ENCODE measurements around the gene FERMT3. TPM values are rescaled to one million over a fixed set of nuclear protein-coding genes. Genes with fewer than 3 reads are reported as not detected.

Gene FERMT3
- total and polyA plus RNA-seq, 2 donors (not counting 3 experiments of a cell fraction or from before 2014, with no cell fraction given): 64.4 to 100 TPM

GRCh38 chr11:64203421-64204079 is 3.0 kb upstream of the FERMT3 start:
- intact Hi-C loops (cut with micrococcal nuclease) (loop anchor here (1.0 kb wide), 2 partner anchors 67 to 98 kb away; no protein-coding TSS in a partner anchor), dilution Hi-C loops (cut with MboI; ENCODE audit: extremely low pct_ligation_motif_present, low sequenced_read_pairs) (no loop called here)
- Histone ChIP-seq H4K20me1 (replicated peaks; ENCODE audit: control insufficient read depth, extremely low read depth, insufficient read depth, low read length) (no peaks in the 10 kb centered on the region), H3K27ac (ENCODE audit: insufficient read depth, low read depth, low read length) (no peak overlapping the region), H3K4me2 (ENCODE audit: insufficient read depth, low read length) (no peak overlapping the region), H2AFZ (ENCODE audit: low read depth, low read length) (no peak overlapping the region), H3K9me1 (replicated peaks; ENCODE audit: control insufficient read depth, extremely low read depth, insufficient read depth, low read length) (no peaks in the 10 kb centered on the region), H3K27me3 (ENCODE audit: control insufficient read depth in 2 of 2, insufficient read depth in 2 of 2, low read length in 2 of 2) (no peaks in the 10 kb centered on the region), H3K4me3 (replicated peaks in 1 of 3; ENCODE audit: insufficient read depth in 1 of 3, low read depth in 1 of 3, low read length in 3 of 3) (no peak overlapping the region), H3K9ac (replicated peaks; ENCODE audit: extremely low read depth, insufficient read depth, low read length) (no peak overlapping the region), H3K4me1 (ENCODE audit: control insufficient read depth, extremely low read depth, insufficient read depth, low read length) (peaks cover 29% of the 10 kb centered on the region), H3K79me2 (ENCODE audit: control insufficient read depth, insufficient read depth, low read length) (peaks cover 3% of the 10 kb centered on the region), H3K9me3 (replicated peaks; ENCODE audit: control insufficient read depth, insufficient read depth, low read length) (no peaks in the 10 kb centered on the region), H3K36me3 (ENCODE audit: control insufficient read depth in 2 of 2, extremely low read depth in 1 of 2, insufficient read depth in 2 of 2, low read length in 2 of 2) (peaks cover 14 to 32% of the 10 kb centered on the region in 2 experiments)
- no peak for DNase-seq (ENCODE audit: low read depth, low spot score)
- ChIA-PET CTCF (interaction anchor here (0.8 to 11.5 kb wide), 17 partner anchors 11 to 150 kb away, joined by 3 to 413 read pairs (median 16); partner anchors contain the start of genes BAD, CATSPERZ, ESRRA and FKBP2), POLR2A (no interaction called here)
- BruUV-seq (replicated peaks): no TSS peak
- TF ChIP-seq MAX (IDR thresholded peaks at IDR 0.05; ENCODE audit: insufficient read depth, insufficient read length): no peak
- TF ChIP-seq CTCF (IDR thresholded peaks at IDR 0.05; ENCODE audit: extremely low read depth in 1 of 2, insufficient read depth in 1 of 2, low read depth in 1 of 2, low read length in 2 of 2): no peak
- TF ChIP-seq FOS (IDR thresholded peaks at IDR 0.05; ENCODE audit: borderline replicate concordance, insufficient read depth, low read length): no peak
- TF ChIP-seq POLR2AphosphoS5 (IDR thresholded peaks at IDR 0.05; ENCODE audit: insufficient read depth, low read depth, low read length): no peak
- FAIRE-seq: no peak

Measured in endothelial cell of umbilical vein (primary cell).